Stimulated activated CD8-positive, alpha-beta memory T cell treated with anti-CD3 and anti-CD28 coated beads, Interleukin-15, amount 100 ng/mL, for 1 hour (primary cell): ENCODE results near the gene RFX2.
"Not testable (repeated sequence)": the region's sequence is repeated elsewhere in the genome, so short reads cannot be mapped to it uniquely, and the experiment has no call there.

Experiments used
- DNase-seq: peaks from one replicate; pipeline ENCODE4 v3.0.0-alpha.2; 2020; ENCODE audit warnings: low read depth

The RFX2 gene

GRCh38 chr19:6074709-6075403 is 35.4 kb downstream of the RFX2 start:
- DNase-seq, result no peak

- DNase-seq, result no peak
Measured at GRCh38 chr19:6073858-6074708, 36.2 kb downstream of the RFX2 start.

GRCh38 chr19:6073233-6073632 is 37.1 kb downstream of the RFX2 start:
- not testable (repeated sequence) for DNase-seq

- no peak for DNase-seq
Measured at GRCh38 chr19:6071875-6072274, 38.4 kb downstream of the RFX2 start.

GRCh38 chr19:6070720-6071485 is 39.4 kb downstream of the RFX2 start:
- no peak for DNase-seq

- DNase-seq, result no peak
Measured at GRCh38 chr19:6070207-6070681, 40.1 kb downstream of the RFX2 start.

- DNase-seq, result no peak
Measured at GRCh38 chr19:6069268-6069791, 41.0 kb downstream of the RFX2 start.

- DNase-seq, result no peak
Measured at GRCh38 chr19:6068711-6069110, 41.6 kb downstream of the RFX2 start.

GRCh38 chr19:6067975-6068374 is 42.3 kb downstream of the RFX2 start:
- DNase-seq, result no peak

GRCh38 chr19:6066661-6067646 is 43.3 kb downstream of the RFX2 start:
- no peak for DNase-seq

GRCh38 chr19:6065685-6066374 is 44.5 kb downstream of the RFX2 start:
- DNase-seq, result no peak

- DNase-seq, result no peak
Measured at GRCh38 chr19:6064336-6065073, 45.8 kb downstream of the RFX2 start.

- no peak for DNase-seq
Measured at GRCh38 chr19:6063576-6064335, 46.5 kb downstream of the RFX2 start.

GRCh38 chr19:6062961-6063575 is 47.2 kb downstream of the RFX2 start:
- DNase-seq, result no peak

GRCh38 chr19:6062274-6062673 is 48.0 kb downstream of the RFX2 start:
- DNase-seq, result no peak

GRCh38 chr19:6061376-6062130 is 48.7 kb downstream of the RFX2 start:
- DNase-seq, result no peak

GRCh38 chr19:6060600-6061375 is 49.5 kb downstream of the RFX2 start:
- no peak for DNase-seq
